SK-N-SH (cell line): ENCODE results near the gene CENPT.

Source experiments
- CTCF ChIP-seq: fragments of 200-600 bp; sonication (generic); IDR thresholded peaks from 2 replicates; pipeline ENCODE4 v1.6.1; 2017; ENCODE audit warnings: antibody characterized with exemption, mild to moderate bottlenecking, moderate library complexity
- EZH2phosphoT487 ChIP-seq: fragments of 200-600 bp; sonication (generic); IDR thresholded peaks from 2 replicates; pipeline ENCODE4 v1.6.1; 2017; ENCODE audit warnings: low read depth, mixed run types, mild to moderate bottlenecking, antibody characterized with exemption, moderate library complexity, borderline replicate concordance
- GABPA ChIP-seq: IDR thresholded peaks from 2 replicates; pipeline ENCODE4 v1.4.0; 2012; ENCODE audit warnings: low read depth, mild to moderate bottlenecking
- JUND ChIP-seq: IDR thresholded peaks from 2 replicates; pipeline ENCODE4 v1.4.0; 2012
- RAD21 ChIP-seq: IDR thresholded peaks from 2 replicates; pipeline ENCODE4 v1.6.1; 2012; ENCODE audit warnings: mild to moderate bottlenecking, low read length
- SIN3A ChIP-seq: IDR thresholded peaks from 2 replicates; pipeline ENCODE4 v1.6.1; 2012; ENCODE audit warnings: low read depth, mild to moderate bottlenecking, low read length, moderate library complexity, borderline replicate concordance
- SMC3 ChIP-seq: IDR thresholded peaks from 2 replicates; pipeline ENCODE4 v1.6.1; 2012; ENCODE audit warnings: low read depth, low read length, improper control_type of control experiment
- YY1 ChIP-seq: IDR thresholded peaks from 2 replicates; pipeline ENCODE4 v1.4.0; 2012; ENCODE audit warnings: low read depth, mild to moderate bottlenecking
- ZBTB33 ChIP-seq: IDR thresholded peaks from 2 replicates; pipeline ENCODE4 v1.4.0; 2012; ENCODE audit warnings: low read depth, borderline replicate concordance

- TF ChIP-seq CTCF = no peak
- TF ChIP-seq YY1 = no peak
- TF ChIP-seq GABPA = no peak
- no peak for TF ChIP-seq ZBTB33
- no peak for TF ChIP-seq EZH2phosphoT487
- TF ChIP-seq RAD21 = no peak
- TF ChIP-seq SMC3 = no peak
- TF ChIP-seq SIN3A = no peak
- no peak for TF ChIP-seq JUND
These were observed 46.4 kb upstream of the CENPT start for GRCh38 chr16:67893743-67894399.
